ENCODE data around the gene IL1RAP. TPM values are rescaled to one million over a fixed set of nuclear protein-coding genes. Genes with fewer than 3 reads are reported as not detected.

Gene IL1RAP
- total RNA-seq, 4 donors from 2014 or later = 4.5 to 13.9 (median 5.2) TPM

DNA sequence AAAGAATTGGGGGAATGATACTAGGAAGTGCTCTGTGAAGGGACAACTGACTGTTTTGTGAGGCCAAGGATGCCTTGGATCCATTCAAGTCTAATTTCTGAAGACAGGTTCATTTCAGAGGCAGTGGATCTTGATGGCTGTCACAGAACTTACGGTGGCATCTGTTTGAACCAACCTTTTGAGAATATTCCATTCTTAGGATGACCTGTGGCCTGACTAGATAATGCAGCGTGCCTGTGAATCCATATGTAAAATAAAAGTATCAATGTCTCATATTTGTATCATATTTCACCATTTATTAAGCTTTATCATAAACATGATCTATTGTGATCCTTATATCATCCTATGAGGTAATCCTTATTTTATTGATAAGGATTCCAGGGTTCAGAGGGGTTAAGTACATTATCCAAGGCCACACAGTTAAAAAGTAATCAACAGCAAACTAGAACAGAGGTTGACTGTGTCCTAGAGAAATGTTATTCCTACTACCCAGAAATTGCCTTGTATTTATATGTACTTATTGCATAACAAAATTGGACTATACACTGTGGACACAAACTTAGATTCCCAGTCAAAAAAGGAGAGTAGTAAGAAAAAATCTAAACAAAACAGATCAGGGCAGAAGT, 34.3 kb downstream of the IL1RAP start:
- 94% methylated on average over 2 of the region's 2 CpGs for WGBS
- H3K4me3 ChIP-seq = no peak overlapping the region

DNA sequence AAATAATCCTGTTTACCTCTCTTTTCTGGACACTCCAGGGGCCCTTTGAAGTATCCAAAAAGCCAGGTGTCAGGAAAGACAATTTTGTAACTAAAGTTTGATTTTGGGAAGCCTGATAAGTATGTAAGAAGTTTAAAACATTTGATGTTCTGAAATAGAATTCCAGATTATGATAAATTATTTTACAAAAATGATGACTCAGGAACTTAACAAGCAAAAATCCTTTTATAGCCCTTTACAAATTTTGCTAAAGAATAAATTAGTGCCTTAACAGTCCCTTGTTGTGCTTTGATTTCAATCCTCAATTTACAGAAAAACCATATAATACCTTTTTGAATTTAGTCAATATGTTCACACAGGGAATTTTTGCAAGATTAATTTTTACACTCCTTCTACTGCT, 38.1 kb downstream of the IL1RAP start:
- intact Hi-C loops (cut with DNase I) = no loop called here
- TF ChIP-seq EP300 (IDR thresholded peaks at IDR 0.05) (no peak), POLR2AphosphoS5 (IDR thresholded peaks at IDR 0.05) (no peak), POLR2A (IDR thresholded peaks at IDR 0.05; ENCODE audit: low read depth) (no peak)
- TF ChIP-seq, protein P1, sequence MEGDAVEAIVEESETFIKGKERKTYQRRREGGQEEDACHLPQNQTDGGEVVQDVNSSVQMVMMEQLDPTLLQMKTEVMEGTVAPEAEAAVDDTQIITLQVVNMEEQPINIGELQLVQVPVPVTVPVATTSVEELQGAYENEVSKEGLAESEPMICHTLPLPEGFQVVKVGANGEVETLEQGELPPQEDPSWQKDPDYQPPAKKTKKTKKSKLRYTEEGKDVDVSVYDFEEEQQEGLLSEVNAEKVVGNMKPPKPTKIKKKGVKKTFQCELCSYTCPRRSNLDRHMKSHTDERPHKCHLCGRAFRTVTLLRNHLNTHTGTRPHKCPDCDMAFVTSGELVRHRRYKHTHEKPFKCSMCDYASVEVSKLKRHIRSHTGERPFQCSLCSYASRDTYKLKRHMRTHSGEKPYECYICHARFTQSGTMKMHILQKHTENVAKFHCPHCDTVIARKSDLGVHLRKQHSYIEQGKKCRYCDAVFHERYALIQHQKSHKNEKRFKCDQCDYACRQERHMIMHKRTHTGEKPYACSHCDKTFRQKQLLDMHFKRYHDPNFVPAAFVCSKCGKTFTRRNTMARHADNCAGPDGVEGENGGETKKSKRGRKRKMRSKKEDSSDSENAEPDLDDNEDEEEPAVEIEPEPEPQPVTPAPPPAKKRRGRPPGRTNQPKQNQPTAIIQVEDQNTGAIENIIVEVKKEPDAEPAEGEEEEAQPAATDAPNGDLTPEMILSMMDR (IDR thresholded peaks at IDR 0.05) = no peak
- H3K4me1 ChIP-seq = no peaks in the 10 kb centered on the region
- H3K9me3 ChIP-seq = no peaks in the 10 kb centered on the region
- no peak overlapping the region for H3K27ac ChIP-seq (replicated peaks in 1 of 4)
- H3K36me3 ChIP-seq = peaks cover 0 to 4% (median 0%) of the 10 kb centered on the region in 4 donors
- H3K4me3 ChIP-seq = no peak overlapping the region
- DNase-seq (ENCODE audit: extremely low spot score) = no peak
- H3K27me3 ChIP-seq = no peaks in the 10 kb centered on the region

More for the DNA sequence above, 34.3 kb downstream of the IL1RAP start:
- H3K27me3 ChIP-seq = no peaks in the 10 kb centered on the region
- TF ChIP-seq, protein P1 (IDR thresholded peaks at IDR 0.05) = no peak
- no peak for TF ChIP-seq POLR2AphosphoS5 (IDR thresholded peaks at IDR 0.05)
- TF ChIP-seq POLR2A (IDR thresholded peaks at IDR 0.05; ENCODE audit: low read depth) = no peak
- H3K4me1 ChIP-seq = no peaks in the 10 kb centered on the region
- DNase-seq (ENCODE audit: extremely low spot score) = no peak
- H3K9me3 ChIP-seq = no peaks in the 10 kb centered on the region
- H3K27ac ChIP-seq (replicated peaks in 1 of 4) = no peak overlapping the region
- no peaks in the 10 kb centered on the region for H3K36me3 ChIP-seq
- intact Hi-C loops (cut with DNase I) = no loop called here

DNA sequence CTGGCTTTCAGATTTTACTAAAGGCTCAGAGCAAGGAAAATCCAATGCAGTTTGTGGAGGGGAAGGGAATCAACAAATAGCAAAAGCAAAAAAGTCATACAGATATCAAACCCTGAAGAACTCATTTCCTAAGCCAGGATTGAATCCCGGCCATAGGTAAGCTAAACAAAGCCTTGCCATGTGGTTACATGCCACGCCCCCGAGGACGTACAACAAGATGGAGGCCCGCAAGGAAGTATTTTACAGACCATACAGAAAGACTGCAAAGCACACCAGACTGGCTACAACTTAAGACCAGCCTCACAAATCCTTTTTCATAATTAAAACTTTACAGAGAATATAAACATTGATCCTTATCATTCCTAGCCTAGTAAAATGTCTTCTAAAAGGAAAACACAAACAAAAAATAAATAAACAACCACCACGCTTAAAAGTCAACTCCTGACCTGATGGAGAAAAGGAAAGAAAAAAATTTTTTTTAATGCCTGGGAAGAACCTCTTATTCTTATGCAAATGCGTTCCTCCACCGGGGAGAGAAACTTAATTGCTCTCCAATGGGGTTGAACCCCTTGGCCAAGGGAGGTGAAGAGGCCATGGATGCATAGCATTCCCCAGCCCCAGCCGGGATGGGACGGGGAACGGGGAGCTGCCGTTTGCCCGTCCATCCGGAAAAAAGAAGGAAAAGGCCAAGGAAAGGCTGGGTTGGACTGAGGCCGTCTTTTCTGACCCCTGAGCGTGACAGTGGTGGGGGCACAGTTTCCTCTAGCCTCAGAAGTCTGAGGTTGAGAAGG, 39.3 kb downstream of the IL1RAP start:
- no peak overlapping the region for H3K27ac ChIP-seq (replicated peaks in 1 of 4)
- H3K27me3 ChIP-seq = no peaks in the 10 kb centered on the region
- no peak overlapping the region for H3K4me3 ChIP-seq
- intact Hi-C loops (cut with DNase I) = no loop called here
- H3K36me3 ChIP-seq = peaks cover 0 to 4% (median 0%) of the 10 kb centered on the region in 4 donors
- H3K9me3 ChIP-seq = no peaks in the 10 kb centered on the region
- H3K4me1 ChIP-seq = no peaks in the 10 kb centered on the region
- TF ChIP-seq POLR2AphosphoS5 (IDR thresholded peaks at IDR 0.05) (no peak), POLR2A (IDR thresholded peaks at IDR 0.05; ENCODE audit: low read depth) (no peak), EP300 (IDR thresholded peaks at IDR 0.05) (no peak)
- TF ChIP-seq, protein P1 (IDR thresholded peaks at IDR 0.05) = no peak
- no peak for DNase-seq (ENCODE audit: extremely low spot score)
- 92% methylated on average over 16 of the region's 16 CpGs for WGBS

DNA sequence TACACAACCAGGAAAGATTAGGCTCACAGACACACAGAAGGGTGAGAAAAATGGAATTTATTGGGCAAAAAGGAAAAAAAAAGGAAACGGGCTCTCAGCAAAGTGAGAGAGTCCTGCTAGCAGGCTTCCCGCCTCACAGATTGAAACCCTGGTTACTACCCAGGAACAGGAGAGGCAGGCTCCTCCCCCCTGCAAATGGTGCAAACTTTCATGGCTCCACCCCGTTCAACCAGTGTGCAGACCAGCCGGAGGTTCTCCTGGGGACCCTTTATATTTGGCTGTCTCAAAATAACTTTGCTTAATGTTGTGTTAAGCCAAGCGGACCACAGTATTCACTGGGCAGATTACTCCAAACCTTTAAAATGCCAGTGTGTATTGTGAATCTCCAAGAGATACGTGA, 40.3 kb downstream of the IL1RAP start:
- no peak for DNase-seq (ENCODE audit: extremely low spot score)
- WGBS = 86% methylated on average over 6 of the region's 6 CpGs
- intact Hi-C loops (cut with DNase I) = no loop called here

More for the DNA sequence above, 40.3 kb downstream of the IL1RAP start:
- no peak overlapping the region for H3K4me3 ChIP-seq
- H3K9me3 ChIP-seq = no peaks in the 10 kb centered on the region
- no peaks in the 10 kb centered on the region for H3K27me3 ChIP-seq
- H3K36me3 ChIP-seq = peaks cover 0 to 4% (median 0%) of the 10 kb centered on the region in 4 donors
- TF ChIP-seq POLR2A (IDR thresholded peaks at IDR 0.05; ENCODE audit: low read depth) (no peak), EP300 (IDR thresholded peaks at IDR 0.05) (no peak), POLR2AphosphoS5 (IDR thresholded peaks at IDR 0.05) (no peak)
- TF ChIP-seq, protein P1 (IDR thresholded peaks at IDR 0.05) = no peak
- no peaks in the 10 kb centered on the region for H3K4me1 ChIP-seq
- no peak overlapping the region for H3K27ac ChIP-seq (replicated peaks in 1 of 4)

All from esophagus muscularis mucosa (tissue), 4 donors.